Measurements from ENCODE around the gene OSGEP. TPM values are rescaled to one million over a fixed set of nuclear protein-coding genes. Genes with fewer than 3 reads are reported as not detected.
A peak's percentile ranks its signal among the peaks of the same experiment; 100 is the strongest.

The OSGEP gene
- total and polyA plus RNA-seq, 12 donors, result 17.6 to 37.6 (median 22.8) TPM

GRCh38 chr14:20469890-20470602 lies 15.4 kb upstream of the OSGEP start:
- Histone ChIP-seq H3K27me3 (no peaks in the 10 kb centered on the region), H3K9me3 (no peaks in the 10 kb centered on the region), H3K4me3 (peak overlapping the region; percentile 48 to 97 (median 70)), H3K4me1 (peaks cover 0 to 43% (median 26%) of the 10 kb centered on the region in 9 donors), H3K27ac (peak overlapping the region; percentile 52 to 97 (median 88)), H3K36me3 (peaks cover 0 to 36% (median 7%) of the 10 kb centered on the region in 9 donors)
- DNase-seq, result peak in 1 of 2 donors; percentile 31
- peak; percentile 50 to 87 (median 72) for ATAC-seq
- 2 to 4% methylated on average over 12 of the region's 12 CpGs for WGBS, 2 donors
- TF ChIP-seq CTCF (IDR thresholded peaks at IDR 0.05), result no peak
- intact Hi-C loops (cut with DNase I), result loop anchor here in 3 of 10 donors (5.0 to 10.0 kb wide), 3 partner anchors 142 to 215 kb away; partner anchors contain the start of genes RNASE4 (in 3 of the 3) and ANG (in 2 of the 3)

GRCh38 chr14:20469242-20469889 lies 14.8 kb upstream of the OSGEP start, which contains the start of gene PNP:
PNP (plus strand) TSS chr14:20469406; CDS start chr14:20469525, 119 bp downstream.
- Histone ChIP-seq H3K36me3 (peaks cover 0 to 29% (median 1%) of the 10 kb centered on the region in 9 donors), H3K9me3 (no peaks in the 10 kb centered on the region), H3K27ac (peak within 1 kb of the TSS; percentile 52 to 97 (median 88)), H3K4me1 (peaks cover 0 to 43% (median 26%) of the 10 kb centered on the region in 9 donors), H3K4me3 (peak within 1 kb of the TSS; percentile 48 to 97 (median 70)), H3K27me3 (no peaks in the 10 kb centered on the region)
- TF ChIP-seq CTCF (IDR thresholded peaks at IDR 0.05), result no peak
- intact Hi-C loops (cut with DNase I), result loop anchor here in 2 of 10 donors (10.0 kb wide), 1 partner anchor 215 kb away; the partner anchor contains the start of genes ANG (in 2 of the 2) and RNASE4 (in 2 of the 2)
- 0% methylated on average over 40 of the region's 40 CpGs for WGBS, 2 donors
- DNase-seq, result peak; percentile 83 to 86
- peak; percentile 95 to 99 (median 98) for ATAC-seq

- ATAC-seq, result peak in 3 of 8 donors; percentile 1 to 3 (median 3)
- DNase-seq, result no peak
Measured at GRCh38 chr14:20468764-20469241, 14.2 kb upstream of the OSGEP start.

More at GRCh38 chr14:20468764-20469241, 14.2 kb upstream of the OSGEP start:
- intact Hi-C loops (cut with DNase I), result loop anchor here in 2 of 10 donors (10.0 kb wide), 1 partner anchor 216 kb away; the partner anchor contains the start of genes ANG (in 2 of the 2) and RNASE4 (in 2 of the 2)
- no peak for TF ChIP-seq CTCF (IDR thresholded peaks at IDR 0.05)
- Histone ChIP-seq H3K27ac (peak overlapping the region in 9 of 10 donors; percentile 82 to 97 (median 89)), H3K9me3 (no peaks in the 10 kb centered on the region), H3K27me3 (no peaks in the 10 kb centered on the region), H3K4me3 (peak overlapping the region; percentile 48 to 97 (median 70)), H3K36me3 (peaks cover 0 to 23% (median 0%) of the 10 kb centered on the region in 9 donors), H3K4me1 (peaks cover 0 to 43% (median 26%) of the 10 kb centered on the region in 9 donors)
- WGBS, 2 donors, result 30 to 31% methylated on average over 16 of the region's 16 CpGs

Data from heart right ventricle (tissue), 16 donors.